Stimulated activated CD4-positive, alpha-beta T cell treated with anti-CD3 and anti-CD28 coated beads, Interleukin-4, amount 100 ng/mL, for 24 hours (primary cell): Measurements from ENCODE around the gene ANO6.
"Not testable (repeated sequence)": the region's sequence is repeated elsewhere in the genome, so short reads cannot be mapped to it uniquely, and the experiment has no call there.

Experiments
- DNase-seq: peaks from one replicate; pipeline ENCODE4 v3.0.0-alpha.2; 2020

ANO6 gene

DNA sequence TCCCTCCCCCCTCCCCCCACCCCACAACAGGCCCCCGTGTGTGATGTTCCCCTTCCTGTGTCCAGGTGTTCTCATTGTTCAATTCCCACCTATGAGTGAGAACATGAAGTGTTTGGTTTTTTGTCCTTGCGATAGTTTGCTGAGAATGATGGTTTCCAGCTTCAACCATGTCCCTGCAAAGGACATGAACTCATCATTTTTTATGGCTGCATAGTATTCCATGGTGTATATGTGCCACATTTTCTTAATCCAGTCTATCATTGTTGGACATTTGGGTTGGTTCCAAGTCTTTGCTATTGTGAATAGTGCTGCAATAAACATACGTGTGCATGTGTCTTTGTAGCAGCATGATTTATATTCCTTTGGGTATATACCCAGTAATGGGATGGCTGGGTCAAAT is 101.4 kb downstream of the ANO6 start:
- not testable (repeated sequence) for DNase-seq

DNA sequence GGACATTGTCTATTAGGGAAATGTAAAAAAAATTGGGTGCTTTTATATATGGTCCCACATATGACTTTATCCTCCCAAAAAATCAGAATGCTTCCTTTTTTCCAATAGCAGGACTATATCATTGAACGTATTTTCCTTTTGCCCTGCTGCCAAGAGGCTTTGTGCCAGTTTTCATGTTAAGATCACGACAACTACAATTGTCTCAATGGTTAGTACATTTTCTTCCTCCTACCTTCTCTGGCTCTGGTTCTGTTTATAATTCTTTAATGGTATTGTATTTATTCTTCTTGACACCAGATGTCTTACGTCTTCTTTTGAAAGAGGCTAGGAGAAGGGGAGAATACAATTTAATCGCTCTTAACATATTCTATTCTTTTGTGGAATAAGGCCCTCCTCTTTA is 106.9 kb downstream of the ANO6 start:
- no peak for DNase-seq

- DNase-seq, result no peak
Observed at GRCh38 chr12:45324391-45324790, 108.5 kb downstream of the ANO6 start.

- no peak for DNase-seq
Observed at GRCh38 chr12:45326358-45326975, 110.6 kb downstream of the ANO6 start.

DNA sequence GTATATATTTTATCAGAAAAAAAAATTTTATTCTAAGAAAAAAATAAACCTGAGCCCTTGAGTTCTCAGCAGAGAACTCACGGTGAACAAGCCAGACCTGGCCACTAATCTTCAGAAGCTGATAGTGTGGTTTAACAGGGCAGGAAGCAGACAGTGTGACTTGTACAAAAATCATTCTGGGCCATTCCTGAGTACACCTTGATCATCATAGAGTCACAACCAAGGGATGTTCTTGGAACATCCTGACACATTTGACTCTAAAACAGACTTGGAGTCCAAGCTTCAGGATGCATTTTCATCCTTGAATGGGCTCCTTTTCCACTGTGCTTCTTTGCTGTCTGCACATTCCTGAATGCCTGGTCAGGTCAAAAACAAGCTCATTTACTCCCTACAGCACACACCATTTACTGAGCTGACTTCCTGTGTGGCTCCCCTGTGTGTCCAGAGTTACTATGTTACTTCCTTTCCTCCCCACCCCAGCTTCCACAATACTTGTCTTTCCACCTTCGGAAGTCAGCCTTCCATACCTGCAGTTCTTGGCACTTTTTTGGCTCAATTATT is 112.0 kb downstream of the ANO6 start:
- DNase-seq, result no peak

DNA sequence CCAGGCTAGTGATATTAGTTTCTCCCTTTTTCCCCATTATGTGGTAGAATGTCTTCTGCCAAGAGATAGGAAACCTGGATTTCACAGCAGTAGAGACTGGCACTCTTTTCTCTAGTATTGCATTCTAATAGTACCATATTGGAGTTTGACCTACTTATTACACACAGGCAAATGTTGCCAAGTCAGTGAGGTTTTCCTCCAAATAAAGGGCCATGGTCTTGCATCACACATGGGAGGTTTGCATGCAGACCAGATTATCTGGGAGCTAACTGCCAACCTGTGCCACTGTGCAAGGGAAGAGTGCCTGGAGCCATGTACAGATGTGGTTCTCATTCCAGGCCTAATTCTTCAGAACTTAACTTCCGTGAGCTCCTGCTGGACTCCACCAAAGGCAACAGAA is 113.3 kb downstream of the ANO6 start:
- no peak for DNase-seq

DNA sequence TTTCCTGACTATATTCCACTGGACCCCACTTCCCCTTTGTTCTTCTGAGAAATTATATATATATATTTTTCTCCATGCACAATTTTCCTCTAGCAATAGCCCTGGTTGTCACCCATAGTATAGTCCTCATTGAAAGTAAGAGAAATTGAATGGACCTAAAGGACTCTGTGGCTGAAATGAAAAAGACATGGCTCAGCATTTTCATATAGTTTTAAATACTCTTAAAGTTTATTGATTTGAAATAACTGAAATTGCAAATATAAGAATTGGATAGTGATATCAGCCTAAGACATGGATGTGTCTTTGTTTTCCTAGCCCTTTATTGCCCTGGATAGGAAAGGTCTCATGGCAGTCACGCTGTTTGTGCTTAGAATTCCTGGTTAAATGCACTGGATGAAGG is 113.8 kb downstream of the ANO6 start:
- DNase-seq, result no peak

DNA sequence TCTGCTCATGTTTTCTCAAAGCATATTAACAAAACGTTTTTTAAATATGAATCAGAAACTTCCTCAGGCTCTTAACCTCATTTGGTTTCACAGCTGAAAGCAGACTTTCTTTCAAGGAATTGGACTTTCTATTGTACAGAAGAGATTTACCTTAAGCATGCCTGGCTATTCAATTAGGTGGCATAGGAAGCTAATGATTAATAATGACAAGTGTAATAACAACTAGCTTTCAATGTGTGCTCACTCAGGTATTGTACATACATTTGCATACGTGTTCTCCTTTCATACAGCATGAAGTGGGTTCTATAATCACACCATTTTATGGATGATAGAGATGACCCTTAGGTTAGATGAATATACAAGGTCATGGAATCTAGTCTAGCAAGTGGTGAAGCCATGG is 115.7 kb downstream of the ANO6 start:
- DNase-seq, result no peak

GRCh38 chr12:45334396-45334795 is 118.5 kb downstream of the ANO6 start:
- no peak for DNase-seq

DNA sequence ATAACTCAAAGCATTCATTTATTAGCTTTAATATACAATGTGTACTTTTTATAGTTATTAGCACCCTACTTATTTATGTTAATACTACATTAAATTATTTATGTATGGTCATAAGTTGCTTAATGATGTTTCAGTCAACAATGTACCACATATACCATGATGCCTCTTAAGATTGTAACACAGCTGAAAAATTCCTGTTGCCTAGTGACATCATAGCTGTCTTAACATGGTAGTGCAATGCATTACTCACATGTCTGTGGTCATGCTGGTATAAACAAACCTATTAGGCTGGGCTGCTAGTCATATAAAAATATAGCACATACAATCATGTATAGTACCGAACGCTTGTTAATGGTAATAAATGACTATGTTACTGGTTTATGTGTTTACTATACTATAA is 120.4 kb downstream of the ANO6 start:
- no peak for DNase-seq

- no peak for DNase-seq
Observed at GRCh38 chr12:45336762-45337596, 121.1 kb downstream of the ANO6 start.

DNA sequence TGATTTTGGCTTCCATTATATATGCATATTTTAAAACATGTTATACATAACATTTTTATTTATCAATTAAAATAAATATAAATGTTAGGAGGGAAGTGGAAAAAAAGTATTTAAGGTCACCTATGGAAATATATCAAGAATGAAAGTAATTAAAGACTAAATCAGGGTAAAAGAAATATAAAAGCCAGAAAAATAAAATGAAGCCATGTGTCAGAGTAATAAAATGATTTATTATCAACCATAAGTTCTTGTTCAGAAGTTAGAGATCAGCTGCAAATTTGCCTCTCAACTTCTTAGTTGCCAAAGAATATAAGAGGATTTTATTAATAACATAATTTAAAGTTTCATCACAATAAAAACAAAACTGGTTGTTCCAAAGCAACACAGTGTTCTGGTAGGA is 121.9 kb downstream of the ANO6 start:
- no peak for DNase-seq

GRCh38 chr12:45338272-45338671 is 122.4 kb downstream of the ANO6 start:
- DNase-seq, result no peak

DNA sequence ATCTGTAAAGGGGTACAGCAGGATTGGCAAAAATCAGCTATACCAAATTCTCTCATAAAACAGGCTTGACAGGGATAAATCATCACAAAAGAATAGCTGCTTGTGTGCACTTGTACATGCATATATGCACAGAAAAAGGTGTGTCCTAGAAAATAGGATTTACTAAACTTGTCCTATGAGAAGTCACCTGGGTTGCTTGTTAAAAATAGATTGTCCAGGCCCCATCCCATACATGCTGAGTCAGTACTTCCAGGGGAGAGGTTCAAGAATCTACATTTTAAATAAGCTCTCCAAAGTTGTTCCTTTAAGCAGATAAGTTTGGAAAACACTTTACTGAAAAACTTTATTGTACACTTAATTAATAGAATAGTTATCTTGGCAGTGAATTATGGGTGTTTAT is 123.1 kb downstream of the ANO6 start:
- DNase-seq, result no peak

DNA sequence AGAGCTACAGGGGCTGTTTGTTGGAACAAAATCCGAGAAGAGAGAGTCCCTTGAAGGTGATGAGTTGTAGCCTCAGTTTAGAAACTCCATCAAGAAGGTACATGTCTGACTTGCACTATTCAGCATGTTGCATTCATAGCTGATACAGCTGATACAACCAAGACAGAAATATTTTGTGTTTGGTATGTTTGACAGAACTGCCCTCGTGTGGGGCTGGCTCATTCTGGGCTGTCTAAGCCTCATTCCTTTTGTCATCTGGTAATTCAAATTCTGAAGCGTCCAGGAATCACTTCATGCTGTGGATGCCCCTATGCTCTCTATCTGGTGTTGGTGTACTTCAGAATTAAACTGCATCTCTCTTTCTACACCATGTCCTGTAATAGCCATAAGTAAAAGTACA is 126.3 kb downstream of the ANO6 start:
- no peak for DNase-seq

GRCh38 chr12:45342848-45343247 is 127.0 kb downstream of the ANO6 start:
- DNase-seq, result no peak

GRCh38 chr12:45343269-45344051 is 127.6 kb downstream of the ANO6 start:
- no peak for DNase-seq

GRCh38 chr12:45348311-45348710 is 132.4 kb downstream of the ANO6 start:
- no peak for DNase-seq

DNA sequence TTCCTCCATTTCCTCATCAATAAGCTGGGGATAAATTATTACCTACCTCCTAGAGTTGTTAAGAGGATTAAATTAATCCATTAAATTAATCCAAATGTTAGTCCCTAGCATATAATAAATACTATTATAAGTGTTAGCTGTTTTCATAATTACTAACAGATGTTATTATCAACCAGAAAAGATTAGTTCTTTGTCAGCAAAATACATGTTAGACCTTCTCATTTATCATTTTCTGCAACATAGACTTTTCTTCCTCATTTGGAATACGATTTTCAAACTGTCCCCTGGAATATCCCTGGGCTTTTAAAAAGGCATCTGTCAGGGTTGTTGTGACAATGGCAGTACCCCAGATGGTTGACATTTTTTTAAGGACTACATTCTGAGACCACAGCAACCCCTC is 133.1 kb downstream of the ANO6 start:
- no peak for DNase-seq

GRCh38 chr12:45349916-45350315 is 134.0 kb downstream of the ANO6 start:
- no peak for DNase-seq

DNA sequence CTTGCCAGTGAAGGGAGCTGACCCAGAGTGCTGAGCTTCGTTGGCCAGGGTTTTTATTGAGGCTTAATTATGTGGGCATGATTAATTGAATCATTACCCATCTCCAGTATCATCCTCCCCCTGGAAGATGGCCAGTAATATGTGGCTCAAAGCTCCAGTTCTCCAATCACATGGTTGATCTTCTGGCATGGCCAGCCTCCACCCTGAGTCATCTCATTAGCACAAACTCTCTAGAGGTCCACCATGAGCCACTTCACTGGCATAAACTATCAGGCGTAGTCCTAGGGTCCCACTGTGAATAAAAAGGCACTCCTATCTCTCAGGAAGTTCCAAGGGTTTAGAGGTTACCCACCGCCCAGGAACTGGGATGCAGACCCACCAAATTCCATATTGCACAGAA is 135.0 kb downstream of the ANO6 start:
- DNase-seq, result no peak

- no peak for DNase-seq
Observed at GRCh38 chr12:45351921-45352670, 136.2 kb downstream of the ANO6 start.

GRCh38 chr12:45353944-45354343 is 138.0 kb downstream of the ANO6 start:
- no peak for DNase-seq
